Left renal pelvis (tissue), 4 donors: ENCODE results near the gene NAALADL2. TPM values are rescaled to one million over a fixed set of nuclear protein-coding genes. Genes with fewer than 3 reads are reported as not detected.
A peak's percentile ranks its signal among the peaks of the same experiment; 100 is the strongest.

Experiments
- DNase-seq, 4 donors: peaks; one replicate each; pipeline ENCODE4 v3.0.0-alpha.2; 2013; ENCODE audit warnings: low read depth in 4 of 4, low spot score in 3 of 4
- polyA plus RNA-seq, 4 donors: library from polyadenylated mRNA; unstranded; fragments of 120-200 nt; gene quantifications; one replicate each; pipeline ENCODE4 v1.2.1, GENCODE V29; 2013; ENCODE audit not compliant: insufficient read length in 4 of 4

The NAALADL2 gene
- polyA plus RNA-seq, 4 donors: 13.6 to 25.3 (median 19.7) TPM

DNA sequence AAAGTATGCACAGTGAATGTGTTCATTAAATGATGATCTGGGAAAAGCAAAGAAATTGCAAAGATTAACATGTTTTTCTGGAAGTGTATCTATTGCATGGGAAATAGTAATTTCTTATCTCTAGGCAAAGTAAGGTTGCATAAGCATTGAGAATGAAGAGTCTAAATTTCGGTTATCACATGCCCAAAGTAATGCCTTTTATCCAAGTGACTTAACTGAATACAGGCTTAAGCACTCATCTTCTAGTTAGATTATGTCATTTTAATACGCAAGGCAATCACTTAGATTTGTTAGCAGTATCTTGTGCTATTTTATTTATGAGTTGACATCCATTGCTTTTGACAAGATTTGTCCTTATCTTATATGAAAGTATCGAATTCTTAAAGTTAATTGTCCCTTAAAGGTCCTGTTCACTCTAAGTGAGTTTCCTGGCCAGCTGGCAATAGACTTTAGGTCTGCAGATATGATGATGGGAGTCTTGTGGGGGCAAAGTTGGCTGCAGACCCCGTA, 100.5 kb downstream of the NAALADL2 start:
- no peak for DNase-seq

DNA sequence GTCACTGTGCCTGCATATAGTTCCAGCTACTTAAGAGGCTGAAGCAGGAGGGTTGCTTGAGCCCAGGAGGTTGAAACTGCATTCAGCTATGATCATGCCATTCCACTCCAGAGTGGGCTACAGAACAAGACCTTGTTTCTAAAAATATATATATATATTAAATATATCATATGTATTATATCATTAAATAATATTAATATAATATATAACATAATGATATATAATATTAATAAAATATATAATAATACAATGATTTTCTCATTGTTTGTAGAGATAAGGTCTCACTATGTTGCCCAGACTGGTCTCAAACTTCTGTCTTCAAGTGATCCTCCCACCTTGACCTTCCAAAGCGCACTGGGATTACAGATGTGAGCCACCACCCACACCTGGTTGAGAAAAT, 101.8 kb downstream of the NAALADL2 start:
- DNase-seq: no peak

DNA sequence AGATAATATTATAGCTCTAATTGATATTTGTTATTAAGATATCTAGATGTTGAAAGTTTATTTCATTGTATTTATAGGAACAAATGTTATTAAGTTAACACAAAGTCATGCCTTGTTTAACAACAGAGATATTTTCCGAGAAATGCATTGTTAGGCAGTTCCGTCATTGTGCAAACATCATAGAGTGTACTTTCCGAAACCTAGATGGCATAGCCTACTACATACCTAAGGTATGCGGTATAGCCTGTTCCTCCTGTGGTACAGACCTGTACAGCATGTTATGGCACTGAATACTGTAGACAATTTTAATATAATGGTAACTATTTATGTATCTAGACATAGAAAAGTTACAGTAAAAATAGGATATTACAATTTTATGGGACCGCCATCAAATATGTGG, 114.3 kb downstream of the NAALADL2 start:
- no peak for DNase-seq

DNA sequence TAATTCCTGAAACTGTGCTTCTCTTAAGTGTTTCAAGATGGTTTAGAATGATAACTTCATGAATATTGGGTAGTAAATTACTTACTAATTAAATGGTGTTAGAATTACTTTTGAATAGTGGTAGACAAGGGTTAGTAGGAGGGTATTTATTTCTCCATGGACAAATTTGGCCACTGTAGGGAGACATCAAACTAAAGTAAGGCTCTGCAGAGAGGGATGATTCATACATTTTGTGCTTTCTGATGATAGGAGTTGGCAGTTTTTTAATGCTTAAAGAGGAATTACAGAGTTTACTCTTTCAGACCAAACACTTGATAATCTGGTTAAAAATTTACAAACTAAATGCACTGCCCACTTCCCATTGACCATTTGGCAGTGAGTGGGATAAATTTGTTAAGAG, 127.6 kb downstream of the NAALADL2 start:
- no peak for DNase-seq

DNA sequence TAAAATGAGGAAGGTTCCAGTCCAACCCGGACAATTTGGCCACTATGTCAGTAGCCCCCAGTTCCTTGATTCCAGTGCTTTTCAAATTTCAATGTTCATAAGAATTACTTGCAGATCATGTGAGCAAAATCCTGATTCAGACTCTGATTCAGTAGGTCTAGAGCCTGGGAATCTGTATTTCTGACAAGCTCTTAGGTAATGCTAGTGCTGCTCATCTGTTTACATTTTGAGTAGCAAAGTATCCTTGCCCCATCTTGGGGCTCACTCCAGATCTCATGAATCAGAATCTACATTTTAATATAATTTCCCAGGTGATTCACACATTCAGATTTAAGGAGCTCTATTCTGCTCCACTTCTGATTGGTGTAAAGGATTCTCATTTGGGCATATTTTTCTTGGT, 142.0 kb downstream of the NAALADL2 start:
- no peak for DNase-seq

DNA sequence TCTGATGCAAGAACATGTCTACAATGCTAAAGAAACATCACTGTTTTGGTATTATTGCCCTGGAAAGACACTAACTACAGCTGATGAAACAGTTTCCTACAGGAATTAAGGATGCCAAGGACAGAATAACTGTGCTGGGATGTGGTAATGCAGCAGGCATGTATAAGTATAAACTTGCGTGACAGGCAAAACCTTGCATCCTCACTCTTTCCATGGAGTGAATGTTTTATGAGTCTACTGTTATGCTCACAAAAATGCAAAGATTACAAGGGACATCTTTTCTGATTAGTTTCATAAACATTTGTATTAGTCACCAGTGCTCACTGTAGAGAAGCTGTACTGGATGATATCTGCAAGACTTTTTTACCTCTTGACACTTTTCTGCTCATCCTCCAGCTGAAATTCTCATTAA, 143.6 kb downstream of the NAALADL2 start:
- DNase-seq: no peak

DNA sequence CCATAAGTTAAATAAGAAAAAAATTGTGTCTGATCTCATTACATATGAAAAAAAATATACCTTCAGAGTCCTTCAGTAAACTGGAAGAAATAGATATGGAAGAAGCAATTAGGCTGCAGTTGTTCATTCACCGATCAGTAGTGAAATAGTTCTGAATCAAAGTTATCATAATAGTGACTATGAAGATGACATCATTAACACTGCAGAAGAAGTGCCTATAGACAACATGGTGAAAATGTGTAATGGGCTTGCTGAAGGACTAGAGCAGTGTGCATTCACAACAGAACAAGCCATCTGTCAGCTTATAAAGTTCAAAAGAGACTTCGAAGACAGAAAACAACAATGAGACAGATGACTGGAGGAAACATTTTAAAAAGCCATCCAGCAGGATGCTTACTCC, 144.5 kb downstream of the NAALADL2 start:
- DNase-seq: no peak

DNA sequence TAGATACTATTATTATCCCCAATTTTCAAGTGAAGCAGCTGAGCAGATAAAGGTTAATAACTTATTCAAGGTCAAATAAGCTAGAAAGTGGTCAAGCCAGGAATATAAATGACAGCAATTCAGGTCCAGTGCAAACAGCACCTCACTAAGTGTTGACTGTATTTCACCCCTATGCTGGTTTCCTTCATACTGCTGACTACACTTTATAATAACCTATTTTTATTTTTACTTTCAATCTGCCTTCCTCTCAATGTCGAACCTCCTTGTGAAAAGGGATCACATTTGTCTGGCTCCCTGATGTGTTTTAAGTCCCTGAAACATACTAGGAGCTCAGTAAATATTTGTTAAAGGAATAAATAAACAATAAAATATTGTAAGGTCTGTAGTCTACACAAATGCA, 146.1 kb downstream of the NAALADL2 start:
- DNase-seq: no peak

DNA sequence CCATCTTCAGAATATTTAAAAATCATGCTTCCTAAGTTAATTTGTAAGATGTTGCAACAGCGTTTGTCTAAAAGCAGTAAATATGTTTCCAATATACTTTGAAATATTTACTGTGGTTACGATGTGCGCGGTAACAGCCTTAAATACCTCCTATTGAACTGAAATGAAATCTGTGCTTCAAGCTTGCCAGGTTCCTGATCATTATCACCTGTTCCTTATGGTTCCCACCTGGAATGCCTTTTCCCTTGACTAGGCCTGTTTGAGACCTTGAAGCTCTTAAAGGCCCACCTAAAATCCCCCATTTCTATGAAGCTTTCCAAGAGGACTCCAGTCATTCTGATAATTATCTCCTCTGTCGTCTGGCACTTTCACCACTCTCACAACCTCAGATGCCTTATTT, 146.7 kb downstream of the NAALADL2 start:
- no peak for DNase-seq

DNA sequence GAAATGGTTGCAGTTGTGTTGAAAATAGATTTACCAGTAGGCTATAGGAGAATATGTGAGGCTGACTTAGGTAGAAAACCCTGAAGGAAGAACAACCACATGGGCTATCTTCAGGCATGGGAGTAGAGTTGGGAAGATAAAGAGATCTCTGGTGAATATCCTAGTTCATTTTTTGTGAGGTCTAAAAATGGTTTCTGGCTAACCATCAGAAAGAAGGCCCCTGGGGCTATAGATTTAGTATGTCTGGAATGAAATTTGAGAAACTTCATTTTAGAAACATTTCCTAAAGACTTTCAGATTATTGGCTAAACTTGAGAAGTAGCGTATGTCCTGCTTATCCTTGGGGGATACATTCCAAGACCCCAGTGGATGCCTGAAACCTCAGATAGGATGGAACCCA, 148.2 kb downstream of the NAALADL2 start:
- DNase-seq: no peak

DNA sequence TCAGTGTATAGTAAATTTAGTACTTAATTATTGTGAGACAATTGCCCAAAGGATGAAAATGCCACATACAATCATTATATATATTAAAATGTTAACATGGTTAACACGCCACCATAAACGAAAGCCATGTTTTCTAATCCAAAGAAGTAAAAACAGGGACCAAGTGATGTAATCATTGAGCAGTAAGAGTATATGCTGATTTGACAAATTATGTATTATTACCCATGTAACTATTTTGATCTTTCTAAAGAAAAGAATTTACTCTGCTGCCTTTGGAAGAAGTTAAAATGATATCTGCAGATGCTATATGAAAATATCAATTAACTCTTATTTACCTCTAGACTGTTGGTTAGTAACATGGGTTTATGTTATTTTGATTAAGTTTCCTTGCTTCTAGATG, 150.2 kb downstream of the NAALADL2 start:
- no peak for DNase-seq

DNA sequence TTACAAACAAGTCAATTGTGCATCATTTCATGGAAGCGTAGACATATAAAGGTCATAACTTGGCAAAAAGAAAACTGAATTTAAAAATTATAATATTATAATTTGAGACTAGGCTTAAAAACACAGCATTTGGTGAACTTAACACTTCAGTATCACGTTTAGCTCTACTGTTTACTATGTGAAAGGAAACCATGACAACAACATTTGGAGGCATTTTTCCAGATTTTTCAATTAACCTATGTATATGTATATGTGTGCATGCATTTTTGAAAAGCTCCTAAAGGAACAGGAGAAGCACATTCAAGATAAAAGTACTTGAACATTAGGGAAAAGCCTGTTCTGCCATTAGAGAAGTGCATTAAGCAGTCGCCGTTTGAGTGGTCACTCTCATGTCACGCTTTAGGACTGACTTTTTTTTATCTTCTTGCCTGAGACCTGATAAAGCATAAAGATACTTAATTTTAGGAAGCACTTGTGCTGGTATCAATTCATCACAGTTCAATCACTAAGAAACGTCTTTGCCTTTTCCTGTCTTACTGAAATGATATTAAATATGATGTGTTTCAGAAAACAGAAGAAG, 156.0 kb downstream of the NAALADL2 start:
- no peak for DNase-seq

DNA sequence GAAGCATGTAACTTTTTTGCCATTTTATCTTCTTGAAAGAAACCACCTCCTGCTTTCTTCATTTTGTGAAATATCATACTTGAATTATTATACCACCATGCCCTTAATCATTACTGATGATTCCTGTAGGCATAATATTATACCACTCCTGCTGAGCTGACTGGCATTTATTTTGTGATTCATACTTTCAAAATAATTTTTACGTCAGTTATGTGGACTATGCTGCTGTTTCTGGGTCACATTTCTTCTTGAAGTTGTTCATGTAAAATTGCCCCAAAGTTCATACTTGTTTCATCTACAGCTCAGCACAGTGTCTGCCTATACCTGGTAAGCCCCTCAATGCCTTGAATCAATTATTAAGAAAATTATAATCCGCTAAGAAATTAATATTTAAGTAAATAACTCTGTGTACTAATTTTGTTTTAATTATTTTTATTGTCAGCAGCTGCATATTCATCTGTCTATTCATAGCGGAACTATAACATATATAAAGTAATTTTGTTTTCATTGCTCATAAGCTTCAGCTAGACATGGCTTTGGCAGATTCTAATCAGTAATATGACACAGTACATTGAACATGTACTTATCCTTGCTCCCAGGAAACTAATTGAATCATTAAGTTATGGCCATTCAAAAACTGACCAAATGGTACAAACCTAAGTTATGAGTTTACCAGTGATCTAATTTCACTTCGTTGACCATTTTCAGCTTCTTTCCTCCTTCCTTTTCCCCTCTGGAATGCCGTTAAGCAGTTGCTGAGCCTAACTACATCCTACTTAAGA, 160.0 kb downstream of the NAALADL2 start:
- no peak for DNase-seq

DNA sequence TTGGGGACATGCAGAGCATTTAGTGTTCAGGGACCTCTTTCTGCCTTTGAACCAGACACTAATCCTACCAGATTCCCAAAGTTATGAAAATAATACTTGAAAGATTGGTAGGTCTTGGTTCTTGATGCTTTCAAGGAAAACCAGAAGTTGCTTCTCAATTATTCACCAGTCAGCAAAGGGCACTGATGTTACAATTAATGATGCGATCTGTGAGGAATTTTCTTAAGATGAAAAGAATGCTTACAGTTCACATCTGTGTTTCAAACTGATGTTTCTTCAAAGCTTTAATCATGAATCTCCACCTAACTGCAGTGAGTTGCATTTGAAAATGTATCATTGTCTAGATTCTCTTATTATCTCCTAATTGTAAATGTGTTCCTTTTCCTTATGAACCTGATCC, 161.0 kb downstream of the NAALADL2 start:
- no peak for DNase-seq

DNA sequence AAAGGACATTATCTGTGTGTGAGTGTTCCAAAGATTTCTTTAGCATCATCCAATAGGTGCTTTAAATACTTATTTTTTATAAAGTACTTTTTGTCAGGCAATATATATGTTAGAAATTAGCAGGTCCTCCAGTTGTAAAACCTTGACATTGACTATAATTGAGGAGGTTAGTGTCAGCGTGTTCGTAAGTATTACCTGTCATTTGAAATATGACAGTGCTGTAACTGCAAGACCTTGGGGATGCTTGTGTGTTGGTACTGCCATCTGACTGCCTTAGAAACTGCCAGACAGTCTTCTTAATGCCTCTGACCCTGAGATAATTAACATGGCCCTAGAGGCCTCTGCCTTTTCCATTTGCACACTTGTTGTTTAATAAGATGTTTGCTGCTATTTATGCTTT, 170.7 kb downstream of the NAALADL2 start:
- DNase-seq: no peak

DNA sequence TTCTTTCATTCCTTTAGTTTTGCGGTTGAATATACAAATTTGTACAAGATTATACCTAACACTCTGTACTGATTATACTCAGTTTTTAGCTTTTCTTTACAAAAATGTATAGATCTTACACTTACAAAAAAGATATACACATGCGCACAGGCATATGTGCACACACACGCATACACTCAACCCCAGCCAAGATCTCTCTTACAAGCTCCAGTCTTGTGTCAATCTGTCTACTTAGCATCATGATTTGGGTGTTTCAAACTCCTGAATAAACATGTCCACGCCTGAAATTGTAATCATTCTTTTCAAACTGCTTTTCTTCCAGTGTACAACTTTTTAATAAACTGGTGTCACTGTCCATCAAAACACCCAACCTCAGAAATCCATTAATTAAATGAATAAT, 180.7 kb downstream of the NAALADL2 start:
- no peak for DNase-seq

DNA sequence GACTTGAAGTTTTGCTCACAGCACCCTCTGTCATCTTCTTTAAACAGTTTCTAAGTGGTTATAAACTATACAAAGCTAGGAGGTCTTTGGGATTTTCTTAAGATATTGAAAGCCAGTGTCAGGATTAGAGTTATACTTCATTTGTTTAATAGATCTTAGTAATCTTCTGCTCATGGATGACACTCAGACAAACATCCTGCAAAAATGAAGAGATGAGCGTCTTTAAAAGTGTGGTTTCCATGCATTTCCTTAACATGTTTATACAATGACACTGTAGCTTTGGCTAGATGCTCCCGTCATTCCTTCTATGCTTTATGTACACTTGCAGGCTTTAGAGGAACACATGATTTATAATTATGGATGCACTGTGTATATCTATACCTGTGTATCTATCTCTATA, 182.2 kb downstream of the NAALADL2 start:
- no peak for DNase-seq

DNA sequence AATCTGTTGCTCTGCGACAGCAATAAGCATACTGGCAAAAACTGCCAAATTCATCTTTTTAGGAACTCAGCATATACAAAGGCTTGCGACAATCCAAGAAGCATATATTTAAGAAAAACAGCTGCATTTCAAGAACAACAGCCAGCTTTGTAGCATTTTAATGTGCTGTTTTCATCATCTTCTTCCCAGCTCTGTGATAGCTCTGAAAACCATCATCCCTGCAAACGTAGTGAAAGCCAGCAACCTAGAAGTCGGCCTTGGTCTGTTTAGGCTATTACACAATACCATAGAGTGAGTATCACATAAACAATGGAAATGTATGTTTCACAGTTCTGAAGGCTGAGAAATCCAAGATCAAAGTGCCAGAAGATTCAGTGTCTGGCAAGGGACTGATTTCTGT, 187.5 kb downstream of the NAALADL2 start:
- no peak for DNase-seq

DNA sequence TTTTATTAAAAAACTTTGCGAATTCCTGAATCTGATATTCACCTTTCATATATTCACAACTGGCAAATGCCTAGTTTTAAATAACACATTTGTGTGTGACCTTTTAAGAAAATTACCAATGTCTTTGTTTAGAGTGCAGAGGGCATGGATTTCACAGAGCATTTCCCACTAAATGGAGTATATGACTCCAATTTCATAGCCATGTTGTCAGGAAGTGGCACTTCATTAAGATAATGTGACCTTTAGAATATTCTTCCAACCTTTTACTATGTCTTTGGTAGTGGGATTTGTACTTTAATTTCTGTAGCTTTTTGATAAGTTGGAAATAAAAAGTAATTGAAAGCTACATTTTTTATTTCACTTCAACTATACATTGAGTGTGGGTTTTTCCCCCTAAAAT, 188.7 kb downstream of the NAALADL2 start:
- DNase-seq: no peak

DNA sequence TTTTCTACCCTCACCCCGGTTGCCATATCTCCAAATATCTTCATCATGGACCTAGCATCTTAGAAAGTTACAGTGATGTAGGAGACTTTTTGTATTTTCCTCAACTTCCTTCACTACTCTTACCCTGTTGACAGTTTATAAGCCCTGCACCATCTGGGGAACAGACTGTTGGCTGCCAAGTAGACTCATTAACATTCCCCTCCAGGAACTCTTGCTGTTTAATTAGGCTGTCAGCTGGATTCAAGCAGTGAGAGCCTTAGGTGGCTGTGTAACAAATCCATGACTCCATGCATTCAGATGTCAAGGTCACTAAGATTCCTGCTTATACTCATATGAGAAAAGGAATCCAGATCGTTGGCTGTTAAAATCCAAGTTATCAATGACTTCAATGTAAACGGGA, 198.3 kb downstream of the NAALADL2 start:
- no peak for DNase-seq

DNA sequence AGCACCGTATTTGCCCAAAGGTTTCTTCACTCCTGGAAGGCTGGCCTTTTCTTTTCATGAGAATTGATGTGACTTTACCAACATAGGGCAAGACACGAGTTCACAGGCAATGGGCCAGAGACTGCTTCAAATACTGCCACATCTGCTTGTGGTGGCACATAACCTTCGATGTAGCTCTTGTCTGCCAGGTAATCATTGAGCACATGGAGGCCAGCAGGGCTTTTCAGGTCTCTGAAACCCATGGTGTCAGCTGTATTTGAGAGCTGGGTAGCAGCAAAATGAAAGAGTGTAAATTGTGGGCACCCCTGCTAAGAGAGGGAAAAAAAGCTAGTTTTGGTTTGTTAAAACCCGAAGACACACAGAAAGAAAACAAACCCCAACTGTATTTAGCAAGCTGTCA, 200.7 kb downstream of the NAALADL2 start:
- DNase-seq: no peak

DNA sequence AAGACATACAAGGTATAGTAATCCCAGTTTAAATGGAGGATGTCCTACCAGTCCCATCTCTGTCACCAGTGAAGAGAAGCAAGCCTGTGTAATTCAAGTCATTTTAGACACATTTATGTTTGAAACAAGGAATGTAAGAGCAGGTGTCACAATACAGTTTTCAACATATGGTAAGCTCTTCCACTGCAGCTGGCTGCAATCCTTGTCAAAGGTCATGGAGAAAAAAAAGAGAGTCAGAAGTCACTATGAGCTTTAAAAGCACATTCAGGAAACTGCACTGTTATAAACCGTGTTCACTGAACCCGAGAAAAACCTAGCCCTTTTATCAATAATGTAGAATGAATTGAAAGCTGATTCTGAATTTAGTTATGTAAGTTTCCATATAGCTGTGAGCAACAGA, 206.4 kb downstream of the NAALADL2 start:
- peak in 1 of 4 donors; percentile 3 for DNase-seq
